8988T (cell line): ENCODE measurements around the gene ZNF341.

ENCODE experiments used
- DNase-seq: peaks from one replicate; pipeline ENCODE4 v3.0.0; 2011

Gene ZNF341

DNA sequence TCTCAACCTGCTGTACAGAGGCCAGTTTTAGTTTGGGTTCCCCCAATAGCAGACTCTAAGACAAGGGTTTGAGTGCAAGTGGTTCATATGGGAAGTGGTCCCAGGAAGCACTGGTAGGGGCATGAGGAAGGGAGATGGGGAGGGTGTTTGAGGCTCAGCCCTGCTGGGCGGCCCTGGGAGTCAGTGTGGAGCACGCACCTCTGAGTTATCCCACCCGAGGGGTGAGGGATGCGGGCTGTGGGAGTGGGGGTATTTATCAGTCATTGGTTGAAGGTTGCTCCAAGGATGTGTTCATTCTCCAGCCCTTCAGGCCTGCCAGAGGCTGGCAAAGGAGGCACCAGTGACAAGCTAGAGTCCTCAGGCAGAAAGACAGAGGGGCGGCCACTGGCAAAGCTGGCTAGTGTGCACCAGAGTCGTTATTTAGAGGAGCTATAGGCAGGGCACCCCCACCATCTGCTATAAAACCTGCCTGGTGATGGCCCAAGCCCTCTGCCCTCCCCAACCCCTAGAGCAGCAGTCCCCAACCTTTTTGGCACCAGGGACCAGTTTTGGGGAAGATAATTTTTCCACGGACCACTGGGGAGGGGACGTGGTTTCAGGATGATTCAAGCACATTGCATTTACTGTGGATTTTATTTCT lies 28.2 kb upstream of the ZNF341 start:
- DNase-seq: no peak

- no peak for DNase-seq
Measured at GRCh38 chr20:33704197-33704924, 27.4 kb upstream of the ZNF341 start.

- DNase-seq: no peak
Measured at GRCh38 chr20:33707668-33708067, 24.1 kb upstream of the ZNF341 start.

- no peak for DNase-seq
Measured at GRCh38 chr20:33709398-33709797, 22.4 kb upstream of the ZNF341 start.

DNA sequence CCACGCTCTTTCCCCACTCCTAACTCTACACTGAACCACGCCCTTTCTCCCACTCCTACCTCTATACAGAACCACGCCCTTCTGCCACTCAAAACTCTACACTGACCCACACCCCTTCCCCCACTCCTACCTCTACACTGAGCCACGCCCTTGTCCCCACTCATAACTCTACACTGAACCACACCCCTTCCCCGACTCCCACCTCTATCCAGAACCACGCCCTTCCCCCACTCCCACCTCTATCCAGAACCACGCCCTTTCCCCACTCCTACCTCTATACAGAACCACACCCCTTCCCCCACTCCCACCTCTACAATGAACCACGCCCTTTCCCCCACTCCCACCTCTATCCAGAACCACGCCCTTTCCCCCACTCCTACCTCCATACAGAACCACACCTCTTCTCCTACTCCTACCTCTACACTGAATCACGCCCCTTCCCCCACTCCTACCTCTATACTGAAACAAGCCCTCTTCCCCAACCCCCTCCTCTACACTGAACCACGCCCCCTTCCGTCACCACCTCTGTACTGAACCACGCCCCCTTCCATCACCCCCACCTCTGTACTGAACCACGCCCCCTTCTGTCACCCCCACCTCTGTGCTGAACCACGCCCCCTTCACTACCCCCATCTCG lies 21.8 kb upstream of the ZNF341 start:
- no peak for DNase-seq

GRCh38 chr20:33710681-33711445 lies 20.9 kb upstream of the ZNF341 start:
- no peak for DNase-seq

DNA sequence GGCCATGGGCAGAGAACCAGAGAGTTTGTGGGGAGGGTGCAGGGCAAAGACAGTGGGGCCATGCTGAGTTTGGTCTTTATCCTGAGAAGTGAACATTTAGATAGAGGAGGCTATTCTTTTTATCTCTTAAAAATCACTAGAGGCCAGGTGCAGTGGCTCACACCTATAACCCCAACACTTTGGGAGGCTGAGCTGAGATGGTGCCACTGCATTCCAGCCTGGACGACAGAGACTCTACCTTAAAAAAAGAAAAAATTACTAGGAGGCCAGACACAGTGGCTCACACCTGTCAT lies 20.4 kb upstream of the ZNF341 start:
- no peak for DNase-seq

DNA sequence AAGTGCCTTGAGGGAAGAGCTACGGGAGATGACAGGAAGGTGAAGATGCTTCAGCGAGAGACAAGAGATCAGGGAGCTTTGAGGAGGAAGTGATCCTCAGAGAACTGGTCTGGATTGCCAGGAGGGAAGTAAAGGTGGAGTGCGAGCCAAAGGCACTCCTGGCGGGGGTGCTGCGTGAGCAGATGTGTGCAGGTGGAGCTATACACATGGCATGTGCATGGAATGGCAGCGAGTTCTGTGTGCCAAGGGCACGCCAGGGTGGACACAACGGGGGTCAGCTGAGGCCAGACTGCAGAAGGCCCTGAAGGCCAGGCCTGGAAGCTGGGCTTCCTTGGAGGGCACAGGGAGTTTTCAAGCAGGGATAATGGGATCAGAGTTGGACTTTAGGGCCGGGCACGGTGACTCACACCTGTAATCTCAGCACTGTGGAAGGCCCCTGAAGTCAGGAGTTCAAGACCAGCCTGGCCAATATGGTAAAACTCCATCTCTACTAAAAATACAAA lies 17.9 kb upstream of the ZNF341 start:
- no peak for DNase-seq

DNA sequence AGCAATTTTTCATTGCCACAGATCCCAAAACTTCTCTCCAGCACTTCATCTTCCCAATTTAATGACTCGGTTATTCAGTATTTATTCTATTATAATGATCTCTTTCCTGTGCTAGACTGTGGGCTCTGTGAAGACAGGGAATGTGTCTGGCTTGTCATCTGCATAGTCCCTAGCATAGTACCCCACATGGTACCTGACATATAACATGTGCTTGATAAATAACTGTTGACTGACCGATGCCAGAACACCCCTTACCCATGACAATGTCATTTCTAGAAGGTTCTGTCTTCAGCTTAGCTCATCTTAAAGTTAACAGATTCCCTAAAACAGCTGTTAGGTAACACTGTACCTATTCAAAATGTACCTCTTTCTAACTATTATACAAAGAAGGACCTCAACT lies 15.3 kb upstream of the ZNF341 start:
- DNase-seq: no peak

GRCh38 chr20:33719277-33719988 lies 12.4 kb upstream of the ZNF341 start:
- DNase-seq: no peak

GRCh38 chr20:33719989-33720709 lies 11.6 kb upstream of the ZNF341 start, which contains the start of gene PXMP4:
TSS of gene PXMP4 (minus strand) at chr20:33720310. CDS start at chr20:33720207, 103 bp downstream.
- peak; percentile 89 for DNase-seq

- DNase-seq: no peak
Measured at GRCh38 chr20:33721391-33722140, 10.2 kb upstream of the ZNF341 start.

GRCh38 chr20:33724439-33725094 lies 7.2 kb upstream of the ZNF341 start:
- DNase-seq: no peak

GRCh38 chr20:33725607-33726264 lies 6.1 kb upstream of the ZNF341 start:
- no peak for DNase-seq

GRCh38 chr20:33727115-33727479 lies 4.7 kb upstream of the ZNF341 start:
- no peak for DNase-seq

GRCh38 chr20:33727806-33728205 lies 4.0 kb upstream of the ZNF341 start:
- no peak for DNase-seq

- no peak for DNase-seq
Measured at GRCh38 chr20:33728463-33728862, 3.3 kb upstream of the ZNF341 start.

DNA sequence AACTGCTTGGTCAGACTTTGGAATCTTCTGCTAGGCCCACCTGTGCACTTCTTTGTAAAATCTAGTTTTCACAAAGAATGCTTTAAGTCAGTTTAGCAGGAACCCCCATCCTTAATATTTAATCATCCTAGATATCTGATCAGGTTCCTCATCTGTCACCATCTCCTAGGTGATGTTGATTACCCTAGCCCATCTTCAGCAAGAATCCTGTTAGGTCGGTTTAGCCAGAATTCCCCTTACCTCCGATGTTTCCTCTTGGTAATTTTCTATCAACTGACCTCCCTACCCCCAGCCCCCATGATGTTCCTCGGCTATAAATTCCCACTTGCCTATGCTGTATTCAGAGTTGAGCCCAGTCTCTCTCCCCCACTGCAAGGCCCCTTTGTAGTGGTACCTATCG lies 2.7 kb upstream of the ZNF341 start:
- no peak for DNase-seq

DNA sequence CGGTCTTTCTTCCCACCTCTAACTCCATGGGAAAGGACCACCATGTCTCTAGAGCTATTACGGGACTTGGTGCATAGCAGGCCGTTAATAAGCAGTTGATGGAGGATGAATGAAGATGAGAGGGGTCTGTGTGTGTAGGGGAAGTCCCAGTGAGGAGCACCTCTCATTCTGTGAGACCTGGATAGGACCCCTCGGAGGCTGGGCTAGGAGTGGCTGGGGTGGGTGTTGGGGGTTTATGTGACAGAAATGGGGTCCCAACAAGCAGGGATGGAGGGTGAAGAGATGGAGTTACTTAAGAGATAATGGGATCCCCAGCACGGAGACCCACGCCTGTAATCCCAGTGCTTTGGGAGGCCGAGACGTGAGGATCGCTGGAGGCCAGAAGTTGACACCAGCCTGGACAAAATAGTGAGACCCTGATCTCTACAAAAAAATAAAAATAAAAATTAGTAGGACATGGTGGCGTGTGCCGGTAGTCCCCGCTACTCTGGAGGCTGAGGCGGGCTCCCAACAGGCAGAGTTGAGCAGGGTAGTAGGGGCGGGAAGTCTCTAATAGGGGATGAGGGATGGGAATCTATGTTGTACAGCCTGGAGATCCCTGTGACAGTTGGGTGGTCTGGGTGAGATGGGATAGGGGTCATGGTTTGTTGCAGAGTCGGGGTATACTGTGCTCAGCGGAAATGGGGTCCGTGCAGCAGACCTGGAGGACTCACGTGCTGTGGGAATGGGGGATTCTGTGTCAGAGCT lies 677 bp upstream of the ZNF341 start:
- DNase-seq: no peak
